ENCODE data around the gene SIRT5. TPM values are rescaled to one million over a fixed set of nuclear protein-coding genes. Genes with fewer than 3 reads are reported as not detected.

The SIRT5 gene
- 10 to 100 TPM in 3 of 4 donors, 1 to 10 TPM in 1; 9.0 to 20.9 (median 16.9) TPM for total RNA-seq

DNA sequence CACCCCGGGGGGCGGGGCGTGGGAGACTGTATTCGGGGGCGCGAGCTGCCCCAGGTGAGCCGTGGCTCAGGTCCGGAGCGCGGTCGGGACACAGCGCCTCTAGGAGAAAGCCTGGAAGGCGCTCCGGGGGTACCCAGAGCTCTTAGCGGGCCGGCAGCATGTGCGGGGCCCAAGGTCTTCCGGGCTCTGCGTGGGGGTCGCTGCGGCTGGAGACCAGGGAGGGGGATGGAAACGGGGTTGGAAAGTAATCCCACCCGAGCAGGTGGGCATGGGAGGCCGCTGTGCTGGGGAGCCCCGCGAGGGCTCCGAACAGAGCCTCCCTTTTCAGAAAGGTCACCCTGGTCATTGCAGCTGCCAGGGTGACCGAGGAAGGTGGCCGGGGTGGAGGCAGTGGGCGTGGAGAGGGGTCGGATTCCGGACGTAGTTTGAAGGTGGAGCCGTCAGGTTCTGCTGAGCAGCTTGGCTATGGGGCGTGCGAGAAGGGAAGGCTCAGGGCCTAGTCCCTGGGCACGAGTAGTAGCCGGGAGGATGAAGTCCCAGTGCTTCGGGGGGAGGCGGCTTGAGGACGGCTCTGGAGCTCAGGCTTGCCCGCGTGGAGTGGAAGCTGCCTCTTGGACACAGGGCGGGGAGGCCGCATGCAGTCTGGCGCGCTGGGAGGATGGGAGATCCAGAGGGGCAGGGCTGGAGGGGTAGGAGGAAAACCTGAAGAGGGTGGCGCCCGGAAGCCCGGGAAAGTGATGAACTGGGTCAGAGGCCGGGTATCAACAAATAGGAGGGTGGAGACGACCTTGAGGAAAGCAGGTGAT is at the start of gene SIRT5:
TSS of gene SIRT5 (plus strand) at position 31 of the 806 bp plus-strand sequence. CDS start 9,510 bp downstream, outside the sequence.
- TF ChIP-seq, protein P1, sequence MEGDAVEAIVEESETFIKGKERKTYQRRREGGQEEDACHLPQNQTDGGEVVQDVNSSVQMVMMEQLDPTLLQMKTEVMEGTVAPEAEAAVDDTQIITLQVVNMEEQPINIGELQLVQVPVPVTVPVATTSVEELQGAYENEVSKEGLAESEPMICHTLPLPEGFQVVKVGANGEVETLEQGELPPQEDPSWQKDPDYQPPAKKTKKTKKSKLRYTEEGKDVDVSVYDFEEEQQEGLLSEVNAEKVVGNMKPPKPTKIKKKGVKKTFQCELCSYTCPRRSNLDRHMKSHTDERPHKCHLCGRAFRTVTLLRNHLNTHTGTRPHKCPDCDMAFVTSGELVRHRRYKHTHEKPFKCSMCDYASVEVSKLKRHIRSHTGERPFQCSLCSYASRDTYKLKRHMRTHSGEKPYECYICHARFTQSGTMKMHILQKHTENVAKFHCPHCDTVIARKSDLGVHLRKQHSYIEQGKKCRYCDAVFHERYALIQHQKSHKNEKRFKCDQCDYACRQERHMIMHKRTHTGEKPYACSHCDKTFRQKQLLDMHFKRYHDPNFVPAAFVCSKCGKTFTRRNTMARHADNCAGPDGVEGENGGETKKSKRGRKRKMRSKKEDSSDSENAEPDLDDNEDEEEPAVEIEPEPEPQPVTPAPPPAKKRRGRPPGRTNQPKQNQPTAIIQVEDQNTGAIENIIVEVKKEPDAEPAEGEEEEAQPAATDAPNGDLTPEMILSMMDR (IDR thresholded peaks at IDR 0.05; ENCODE audit: low read depth), result no peak

DNA sequence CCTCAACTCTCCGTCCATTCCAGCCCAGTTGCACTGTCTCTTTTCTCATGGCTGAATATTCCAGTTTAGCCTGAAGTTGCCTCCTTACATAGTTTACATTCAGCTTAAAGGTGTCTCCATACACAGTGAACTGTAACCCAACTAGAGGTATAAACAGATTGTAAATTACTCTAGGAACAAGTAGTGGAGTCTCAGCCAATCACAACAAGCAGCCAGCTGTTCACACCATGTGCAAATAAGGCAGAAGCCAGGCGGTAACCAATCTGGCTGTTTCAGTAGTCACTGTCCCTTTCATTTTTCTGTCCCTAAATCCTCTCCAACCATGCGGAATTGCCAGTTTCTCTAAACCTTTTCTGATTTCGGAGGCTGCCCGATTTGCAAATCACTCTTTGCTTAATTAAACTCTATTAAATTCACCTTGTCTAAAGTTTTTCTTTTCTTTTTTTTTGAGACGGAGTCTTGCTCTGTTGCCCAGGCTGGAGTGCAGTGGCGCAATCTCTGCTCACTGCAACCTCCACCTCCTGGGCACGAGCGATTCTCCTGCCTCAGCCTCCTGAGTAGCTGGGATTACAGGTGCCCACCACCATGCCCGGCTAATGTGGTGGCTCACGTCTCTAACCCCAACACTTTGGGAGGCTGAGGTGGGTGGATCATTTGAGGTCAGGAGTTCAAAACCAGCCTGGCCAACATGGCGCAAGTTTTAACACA is 49.4 kb upstream of the SIRT5 start:
- TF ChIP-seq, protein P1 (IDR thresholded peaks at IDR 0.05; ENCODE audit: low read depth), result no peak

GRCh38 chr6:13526357-13526726 is 48.1 kb upstream of the SIRT5 start:
- TF ChIP-seq, protein P1 (IDR thresholded peaks at IDR 0.05; ENCODE audit: low read depth), result no peak

GRCh38 chr6:13526727-13527670 is 47.4 kb upstream of the SIRT5 start:
- TF ChIP-seq, protein P1 (IDR thresholded peaks at IDR 0.05; ENCODE audit: low read depth), result no peak

- TF ChIP-seq, protein P1 (IDR thresholded peaks at IDR 0.05; ENCODE audit: low read depth), result no peak
Observed at GRCh38 chr6:13527671-13528056, 46.7 kb upstream of the SIRT5 start.

DNA sequence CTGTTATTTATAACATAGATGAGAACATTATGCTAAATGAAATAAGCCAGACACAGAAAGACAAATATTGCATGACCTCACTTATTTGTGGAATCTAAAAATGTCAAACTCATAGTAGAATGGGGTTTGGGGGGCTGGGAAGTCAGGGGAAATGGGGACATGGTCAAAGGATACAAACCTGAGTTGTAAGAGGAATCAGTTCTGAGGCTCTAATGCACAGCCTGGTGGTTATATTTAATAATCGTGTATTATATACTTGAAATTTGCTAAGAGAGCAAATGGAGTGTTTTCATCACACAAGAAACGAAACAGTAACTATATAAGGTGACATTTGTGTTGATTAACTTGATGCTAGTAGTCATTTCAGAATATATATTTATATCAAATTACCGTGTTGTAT is 46.2 kb upstream of the SIRT5 start:
- TF ChIP-seq, protein P1 (IDR thresholded peaks at IDR 0.05; ENCODE audit: low read depth), result no peak
